Aortic smooth muscle cell (primary cell): ENCODE data around the gene STAM. TPM values are rescaled to one million over a fixed set of nuclear protein-coding genes. Genes with fewer than 3 reads are reported as not detected.

Source experiments
- total RNA-seq: library from RNA; depleted of rRNA; stranded (reverse); fragments of >200 nt; gene quantifications from 2 replicates; pipeline ENCODE4 v1.2.3, GENCODE V29; 2014

STAM gene
- total RNA-seq: 14.1 and 17.9 TPM in 2 replicates

DNA sequence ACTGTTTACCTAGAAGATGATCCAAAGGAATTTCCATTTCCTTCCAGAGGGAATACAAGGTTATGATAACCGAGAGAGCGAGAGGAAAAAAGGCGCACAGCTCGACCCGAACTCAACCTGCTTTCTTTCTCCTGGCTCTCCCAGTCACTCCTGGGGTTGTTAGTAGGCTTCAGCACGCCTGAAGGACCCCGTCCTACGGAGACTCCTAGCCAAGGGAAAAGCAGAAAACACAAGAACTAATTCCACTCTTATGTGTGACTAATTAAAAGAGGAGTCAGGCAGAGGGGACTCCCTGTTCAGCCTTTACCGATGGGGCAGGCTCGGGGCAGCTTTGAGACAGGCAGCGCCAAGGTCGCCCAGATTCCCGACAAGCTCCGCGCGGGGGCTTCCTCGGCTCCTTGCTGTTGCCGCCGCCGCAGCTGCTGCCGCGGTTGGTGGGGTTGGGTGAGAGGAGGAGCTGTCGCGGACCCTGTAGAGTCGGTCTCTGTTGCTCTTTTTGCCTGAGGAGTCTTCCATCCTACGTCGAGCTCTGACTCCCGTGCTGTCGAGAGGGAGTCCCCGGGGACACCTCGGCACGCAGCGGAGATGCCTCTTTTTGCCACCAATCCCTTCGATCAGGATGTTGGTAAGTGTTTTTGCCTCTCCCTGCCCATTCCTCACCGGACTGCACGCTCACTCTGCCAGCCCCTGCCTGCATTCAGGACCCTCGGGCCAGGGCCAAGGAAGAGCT lies at the start of gene STAM:
STAM (plus strand) TSS at position 397 of the 730 bp plus-strand sequence; CDS start at position 586, 189 bp downstream.

GRCh38 chr10:17617031-17617911 lies 26.7 kb upstream of the STAM start, which contains the start of gene HACD1:
TSS of gene HACD1 (minus strand) at chr10:17617374. CDS start at chr10:17617339, 35 bp downstream.

GRCh38 chr10:17751781-17752445 lies 108.0 kb downstream of the STAM start, which contains the start of gene TMEM236:
TSS of gene TMEM236 (plus strand) at chr10:17752201. CDS start at chr10:17752296, 95 bp downstream.

Other genes starting within 250 kb of the STAM start
- gene ST8SIA6, start 189.6 kb upstream of the STAM start, total RNA-seq: not detected in 2 replicates
- 10.4 and 11.6 TPM in 2 replicates for gene HACD1, start 26.8 kb upstream of the STAM start, total RNA-seq
- gene TMEM236, start 108.0 kb downstream of the STAM start, total RNA-seq: 0.06 TPM in 1 of 2 replicates, not detected in the other
- gene MRC1, start 165.2 kb downstream of the STAM start, total RNA-seq: under 0.01 and 0.37 TPM in 2 replicates